Measurements from ENCODE around the gene MAPK6.

GRCh38 chr15:52076889-52077781 lies 58.1 kb downstream of the MAPK6 start:
- TF ChIP-seq CBX5 (IDR thresholded peaks at IDR 0.05; ENCODE audit: low read depth, low read length): no peak
- TF ChIP-seq CTCF (IDR thresholded peaks at IDR 0.05; ENCODE audit: control extremely low read depth in 1 of 3, insufficient read depth in 1 of 3, low read depth in 1 of 3, low read length in 3 of 3): peak in 1 of 3 experiments; percentile 9; a peak in 1 of 4 replicates
- TF ChIP-seq EZH2 (IDR thresholded peaks at IDR 0.05; ENCODE audit: low read depth, low read length, severe bottlenecking): no peak
- no peak for TF ChIP-seq CBX8 (IDR thresholded peaks at IDR 0.05; ENCODE audit: borderline replicate concordance, low read depth, low read length)
- no peak for TF ChIP-seq JUN (IDR thresholded peaks at IDR 0.05; ENCODE audit: low read depth, low read length)
- TF ChIP-seq GABPA (IDR thresholded peaks at IDR 0.05; ENCODE audit: borderline replicate concordance, insufficient read depth, low read length): no peak
- TF ChIP-seq SRF (IDR thresholded peaks at IDR 0.05; ENCODE audit: low read depth, low read length): no peak
- no peak for TF ChIP-seq YY1 (IDR thresholded peaks at IDR 0.05; ENCODE audit: low read depth, low read length)
- no peak for TF ChIP-seq RFX5 (IDR thresholded peaks at IDR 0.05; ENCODE audit: borderline replicate concordance, low read depth, low read length)
- TF ChIP-seq SP1 (IDR thresholded peaks at IDR 0.05; ENCODE audit: low read depth, low read length): no peak
- TF ChIP-seq POLR2AphosphoS5 (IDR thresholded peaks at IDR 0.05; ENCODE audit: low read depth, low read length): no peak
- TF ChIP-seq EP300 (IDR thresholded peaks at IDR 0.05; ENCODE audit: borderline replicate concordance in 1 of 2, low read depth in 2 of 2, low read length in 2 of 2): no peak
- TF ChIP-seq EGR1 (IDR thresholded peaks at IDR 0.05; ENCODE audit: borderline replicate concordance, low read depth, low read length): no peak

Data from H1 (cell line).